GM12864 (cell line): Measurements from ENCODE around the gene IFI16.

Source experiments
- DNase-seq: peaks from one replicate; pipeline ENCODE4 v3.0.0-alpha.2; 2011; ENCODE audit warnings: low read depth
- H3K4me3 ChIP-seq: 2 replicates; pipeline ENCODE4 v1.5.1; 2011; ENCODE audit warnings: mild to moderate bottlenecking, low read depth, low read length, control low read depth
- CTCF ChIP-seq: IDR thresholded peaks from 2 replicates; pipeline ENCODE4 v1.5.1; 2011; ENCODE audit warnings: low read depth, mild to moderate bottlenecking, moderate library complexity, low read length, control low read depth, inconsistent platforms; ENCODE audit errors: missing control alignments

The IFI16 gene

GRCh38 chr1:158976219-158976618 is 33.5 kb upstream of the IFI16 start:
- no peak for DNase-seq
- no peak overlapping the region for H3K4me3 ChIP-seq
- no peak for TF ChIP-seq CTCF

GRCh38 chr1:158978730-158979129 is 31.0 kb upstream of the IFI16 start:
- TF ChIP-seq CTCF: no peak
- H3K4me3 ChIP-seq: no peak overlapping the region
- DNase-seq: no peak

- no peak overlapping the region for H3K4me3 ChIP-seq
- TF ChIP-seq CTCF: no peak
- no peak for DNase-seq
Measured at GRCh38 chr1:158979229-158979628, 30.5 kb upstream of the IFI16 start.

- DNase-seq: no peak
- TF ChIP-seq CTCF: no peak
- H3K4me3 ChIP-seq: no peak overlapping the region
Measured at GRCh38 chr1:158983235-158983634, 26.5 kb upstream of the IFI16 start.

- TF ChIP-seq CTCF: no peak
- no peak overlapping the region for H3K4me3 ChIP-seq
- DNase-seq: no peak
Measured at GRCh38 chr1:158984386-158984785, 25.3 kb upstream of the IFI16 start.

- no peak for TF ChIP-seq CTCF
- H3K4me3 ChIP-seq: no peak overlapping the region
- DNase-seq: no peak
Measured at GRCh38 chr1:158989424-158989823, 20.3 kb upstream of the IFI16 start.

GRCh38 chr1:158992787-158993312 is 16.9 kb upstream of the IFI16 start:
- H3K4me3 ChIP-seq: no peak overlapping the region
- no peak for TF ChIP-seq CTCF
- DNase-seq: no peak
